Liver (tissue), 9 donors: ENCODE measurements around the gene EML5. TPM values are rescaled to one million over a fixed set of nuclear protein-coding genes. Genes with fewer than 3 reads are reported as not detected.

Experiments
- DNase-seq: peaks from one replicate; pipeline ENCODE4 v3.0.0-alpha.2; 2017; ENCODE audit warnings: low spot score
- H3K27ac ChIP-seq, 2 donors: one replicate each; pipeline ENCODE4 v1.7.0; 2013; ENCODE audit warnings: inconsistent platforms in 2 of 2, low read length in 2 of 2, control low read depth in 1 of 2, low read depth in 1 of 2, mild to moderate bottlenecking in 1 of 2
- H3K27me3 ChIP-seq, 4 donors: one replicate each; pipeline versions ENCODE4 v1.6.1 to v1.7.0; 2013; ENCODE audit warnings: low read length in 3 of 4, inconsistent platforms in 1 of 4, mild to moderate bottlenecking in 1 of 4, moderate library complexity in 1 of 4; ENCODE audit not compliant: control insufficient read depth in 4 of 4, insufficient read depth in 4 of 4
- H3K36me3 ChIP-seq, 4 donors: one replicate each; pipeline versions ENCODE4 v1.6.1 to v1.7.0; 2013; ENCODE audit warnings: low read length in 3 of 4, mild to moderate bottlenecking in 3 of 4, low read depth in 1 of 4, moderate library complexity in 1 of 4; ENCODE audit not compliant: control insufficient read depth in 4 of 4, insufficient read depth in 3 of 4
- H3K4me1 ChIP-seq, 4 donors: one replicate each; pipeline versions ENCODE4 v1.6.1 to v1.7.0; 2013; ENCODE audit warnings: low read length in 3 of 4, mild to moderate bottlenecking in 3 of 4, moderate library complexity in 1 of 4; ENCODE audit not compliant: control insufficient read depth in 4 of 4, insufficient read depth in 4 of 4
- H3K4me3 ChIP-seq, 3 donors: one replicate each; pipeline versions ENCODE4 v1.6.1 to v1.7.0; 2013; ENCODE audit warnings: low read length in 3 of 3, control low read depth in 1 of 3, low read depth in 1 of 3, mild to moderate bottlenecking in 1 of 3
- H3K9ac ChIP-seq, 2 donors: one replicate each; pipeline ENCODE4 v1.7.0; 2013; ENCODE audit warnings: low read length in 2 of 2, mild to moderate bottlenecking in 2 of 2, moderate library complexity in 2 of 2, control low read depth in 1 of 2, low read depth in 1 of 2
- H3K9me3 ChIP-seq, 4 donors: one replicate each; pipeline versions ENCODE4 v1.6.1 to v1.7.0; 2013; ENCODE audit warnings: low read length in 3 of 4; ENCODE audit not compliant: control insufficient read depth in 4 of 4
- ATF3 ChIP-seq: IDR thresholded peaks from 2 replicates; pipeline ENCODE4 v1.6.1; 2016; ENCODE audit warnings: antibody characterized with exemption
- CTCF ChIP-seq: fragments of 150-350 bp; IDR thresholded peaks from 2 replicates; pipeline ENCODE4 v1.5.1; 2017; ENCODE audit warnings: improper control_type of control experiment, low read depth, low read length; ENCODE audit not compliant: missing input control
- EGR1 ChIP-seq, 2 donors: IDR thresholded peaks; 2 replicates each; pipeline ENCODE4 v1.6.1; 2016 to 2018; ENCODE audit warnings: antibody characterized with exemption in 2 of 2, low read depth in 2 of 2
- FOXA1 ChIP-seq: IDR thresholded peaks from 2 replicates; pipeline ENCODE4 v1.6.1; 2016; ENCODE audit warnings: antibody characterized with exemption
- FOXA2 ChIP-seq: IDR thresholded peaks from 2 replicates; pipeline ENCODE4 v1.6.1; 2016; ENCODE audit warnings: antibody characterized with exemption
- HNF4A ChIP-seq, 2 donors: conservative IDR thresholded peaks; 2 replicates each; pipeline ENCODE4 v1.6.1; 2016; ENCODE audit warnings: antibody characterized with exemption in 2 of 2, mild to moderate bottlenecking in 2 of 2
- HNF4G ChIP-seq: IDR thresholded peaks from 2 replicates; pipeline ENCODE4 v1.6.1; 2016; ENCODE audit warnings: antibody characterized with exemption
- JUND ChIP-seq, 2 donors: IDR thresholded peaks; 2 replicates each; pipeline ENCODE4 v1.6.1; 2016; ENCODE audit warnings: antibody characterized with exemption in 2 of 2
- MAX ChIP-seq: IDR thresholded peaks from 2 replicates; pipeline ENCODE4 v1.6.1; 2016; ENCODE audit warnings: antibody characterized with exemption
- NR2F2 ChIP-seq: IDR thresholded peaks from 2 replicates; pipeline ENCODE4 v1.6.1; 2016; ENCODE audit warnings: antibody characterized with exemption
- RAD21 ChIP-seq, 2 donors: IDR thresholded peaks; 2 replicates each; pipeline ENCODE4 v1.6.1; 2016; ENCODE audit warnings: antibody characterized with exemption in 2 of 2, mild to moderate bottlenecking in 2 of 2
- REST ChIP-seq: IDR thresholded peaks from 2 replicates; pipeline ENCODE4 v1.6.1; 2016; ENCODE audit warnings: antibody characterized with exemption, mild to moderate bottlenecking
- RXRA ChIP-seq, 2 donors: IDR thresholded peaks; 2 replicates each; pipeline ENCODE4 v1.6.1; 2017 to 2018; ENCODE audit warnings: antibody characterized with exemption in 2 of 2, mild to moderate bottlenecking in 1 of 2
- SP1 ChIP-seq: IDR thresholded peaks from 2 replicates; pipeline ENCODE4 v1.6.1; 2018; ENCODE audit warnings: antibody characterized with exemption, mild to moderate bottlenecking
- TAF1 ChIP-seq: conservative IDR thresholded peaks from 2 replicates; pipeline ENCODE4 v1.6.1; 2016; ENCODE audit warnings: antibody characterized with exemption, mild to moderate bottlenecking
- YY1 ChIP-seq: IDR thresholded peaks from 2 replicates; pipeline ENCODE4 v1.6.1; 2016; ENCODE audit warnings: antibody characterized with exemption, mild to moderate bottlenecking
- ZBTB33 ChIP-seq: IDR thresholded peaks from 2 replicates; pipeline ENCODE4 v1.6.1; 2016; ENCODE audit warnings: antibody characterized with exemption
- WGBS: extraction: QIAGEN DNeasy Blood & Tissue Kit; methylation state at CpG from one replicate; pipeline ENCODE4 v1.1.7; 2013; 5-methylcytosine and 5-hydroxymethylcytosine counted together
- polyA plus RNA-seq, 2 donors: library from polyadenylated mRNA; stranded (reverse) in 1 of 2; unstranded in 1 of 2; fragments of 200-250 nt in 1 of 2; fragments of >200 nt in 1 of 2; fragmentation: Nextera tagmentation in 1 of 2; extraction: Ambion mirVana in 1 of 2; gene quantifications; one replicate each; pipeline versions ENCODE4 v1.2.1 to v1.2.3, GENCODE V29; 2013 to 2015
- total RNA-seq, 2 donors: library from RNA; depleted of rRNA; stranded (reverse); fragments of >200 nt; gene quantifications; one replicate each; pipeline ENCODE4 v1.2.3, GENCODE V29; 2014
- donor health status: healthy.
- donor health status: healthy.
- donor health status: healthy.
- donor health status: healthy.
- donor health status: healthy.

EML5 gene
- total and polyA plus RNA-seq, 4 donors = 0.09 to 3.8 (median 0.55) TPM

GRCh38 chr14:88618476-88618875 is 174.3 kb downstream of the EML5 start:
- Histone ChIP-seq H3K36me3 (peaks cover 0 to 2% (median under 1%) of the 10 kb centered on the region in 4 donors), H3K4me1 (peaks cover 0 to 8% (median 7%) of the 10 kb centered on the region in 4 donors), H3K4me3 (no peak overlapping the region), H3K9me3 (no peaks in the 10 kb centered on the region), H3K9ac (no peak overlapping the region), H3K27me3 (no peaks in the 10 kb centered on the region), H3K27ac (no peak overlapping the region)
- TF ChIP-seq EGR1 (IDR thresholded peaks at IDR 0.05; ENCODE audit: low read depth in 2 of 2) = no peak
- no peak for TF ChIP-seq FOXA2
- no peak for TF ChIP-seq MAX
- TF ChIP-seq SP1 = no peak
- TF ChIP-seq REST = no peak
- TF ChIP-seq ZBTB33 = no peak
- TF ChIP-seq JUND (IDR thresholded peaks at IDR 0.05) = no peak
- no peak for TF ChIP-seq HNF4A (conservative IDR thresholded peaks at IDR 0.05)
- no peak for TF ChIP-seq YY1
- no peak for TF ChIP-seq HNF4G
- 94% methylated on average over 5 of the region's 5 CpGs for WGBS
- no peak for DNase-seq

- WGBS = 100% methylated on average over 1 of the region's 1 CpG
- no peak overlapping the region for H3K27ac ChIP-seq
- H3K27me3 ChIP-seq = no peaks in the 10 kb centered on the region
- DNase-seq = no peak
- H3K4me1 ChIP-seq = peaks cover 0 to 16% (median 9%) of the 10 kb centered on the region in 4 donors
- peaks cover 0 to 7% (median 0%) of the 10 kb centered on the region in 4 donors for H3K36me3 ChIP-seq
- no peak overlapping the region for H3K9ac ChIP-seq
- no peak overlapping the region for H3K4me3 ChIP-seq
- TF ChIP-seq FOXA2 = no peak
- no peak for TF ChIP-seq YY1
- TF ChIP-seq RAD21 (IDR thresholded peaks at IDR 0.05) = no peak
- no peak for TF ChIP-seq FOXA1
- TF ChIP-seq TAF1 = no peak
- TF ChIP-seq CTCF = no peak
- TF ChIP-seq MAX = no peak
- TF ChIP-seq EGR1 (IDR thresholded peaks at IDR 0.05; ENCODE audit: low read depth in 2 of 2) = no peak
- TF ChIP-seq REST = no peak
- no peak for TF ChIP-seq ATF3
- TF ChIP-seq ZBTB33 = no peak
- no peak for TF ChIP-seq NR2F2
- no peak for TF ChIP-seq SP1
- no peak for TF ChIP-seq RXRA (IDR thresholded peaks at IDR 0.05)
- H3K9me3 ChIP-seq = no peaks in the 10 kb centered on the region
Measured at GRCh38 chr14:88617479-88617878, 175.3 kb downstream of the EML5 start.
